Measurements from ENCODE around the gene AJM1.
"Not testable (repeated sequence)": the region's sequence is repeated elsewhere in the genome, so short reads cannot be mapped to it uniquely, and the experiment has no call there.

AJM1 gene

GRCh38 chr9:136837146-136837855 lies 5.0 kb upstream of the AJM1 start:
- CTCF ChIA-PET = interaction anchor here (1.4 kb wide), 1 partner anchor 259 kb away, joined by 3 read pairs; no protein-coding TSS in a partner anchor
- DNase-seq (ENCODE audit: extremely low spot score) = no peak

GRCh38 chr9:136837856-136838277 lies 4.4 kb upstream of the AJM1 start:
- CTCF ChIA-PET = interaction anchor here (1.4 kb wide), 1 partner anchor 258 kb away, joined by 3 read pairs; no protein-coding TSS in a partner anchor
- not testable (repeated sequence) for DNase-seq (ENCODE audit: extremely low spot score)

More at GRCh38 chr9:136837146-136837855, 5.0 kb upstream of the AJM1 start:
- POLR2A ChIA-PET = no interaction called here
- no peak for TF ChIP-seq CTCF (IDR thresholded peaks at IDR 0.05; ENCODE audit: control extremely low read depth, extremely low read depth, low read depth, missing control alignments)

GRCh38 chr9:136838314-136839228 lies 3.7 kb upstream of the AJM1 start:
- TF ChIP-seq CTCF (IDR thresholded peaks at IDR 0.05; ENCODE audit: control extremely low read depth, extremely low read depth, low read depth, missing control alignments) = no peak
- no peak for DNase-seq (ENCODE audit: extremely low spot score)
- ChIA-PET POLR2A (no interaction called here), CTCF (interaction anchor here (1.2 to 6.3 kb wide), 2 partner anchors 23 to 97 kb away, joined by 3 to 77 read pairs; no protein-coding TSS in a partner anchor)

More at GRCh38 chr9:136837856-136838277, 4.4 kb upstream of the AJM1 start:
- POLR2A ChIA-PET = not testable (repeated sequence)

DNA sequence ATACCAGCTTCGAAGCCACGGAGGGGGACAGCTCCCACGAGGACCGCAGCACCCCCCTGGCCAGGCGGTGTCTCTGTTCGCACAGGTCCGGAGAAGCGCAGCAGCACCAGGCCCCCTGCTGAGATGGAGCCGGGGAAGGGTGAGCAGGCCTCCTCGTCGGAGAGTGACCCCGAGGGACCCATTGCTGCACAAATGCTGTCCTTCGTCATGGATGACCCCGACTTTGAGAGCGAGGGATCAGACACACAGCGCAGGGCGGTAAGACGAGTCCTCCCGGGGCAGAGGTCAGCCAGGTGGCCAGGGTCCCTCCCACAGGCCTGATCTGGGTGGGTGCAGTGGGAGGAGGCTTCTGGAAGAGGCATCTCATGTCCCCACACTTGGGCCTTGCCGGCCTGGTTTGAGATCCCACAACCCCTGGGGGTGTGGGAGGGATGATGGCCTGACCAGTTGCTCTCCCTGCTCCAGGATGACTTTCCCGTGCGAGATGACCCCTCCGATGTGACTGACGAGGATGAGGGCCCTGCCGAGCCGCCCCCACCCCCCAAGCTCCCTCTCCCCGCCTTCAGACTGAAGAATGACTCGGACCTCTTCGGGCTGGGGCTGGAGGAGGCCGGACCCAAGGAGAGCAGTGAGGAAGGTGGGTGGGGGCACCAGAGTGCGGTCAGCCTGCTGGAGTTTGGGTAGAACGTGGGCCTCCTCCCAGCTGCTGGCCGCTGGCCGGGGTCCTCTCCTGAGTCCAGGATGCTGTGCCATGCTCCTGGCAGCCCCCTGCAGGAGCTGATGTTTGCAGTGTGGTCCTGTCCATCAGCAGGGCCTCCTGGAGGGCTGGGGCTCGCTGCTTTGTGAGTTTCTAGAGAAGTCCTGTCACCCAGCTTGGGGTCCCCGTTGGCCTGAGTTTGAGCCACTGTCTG lies 2.8 kb upstream of the AJM1 start:
- no peak for TF ChIP-seq CTCF (IDR thresholded peaks at IDR 0.05; ENCODE audit: control extremely low read depth, extremely low read depth, low read depth, missing control alignments)
- ChIA-PET CTCF (interaction anchor here (1.2 to 6.3 kb wide), 2 partner anchors 23 to 98 kb away, joined by 3 to 77 read pairs; no protein-coding TSS in a partner anchor), POLR2A (no interaction called here)
- no peak for DNase-seq (ENCODE audit: extremely low spot score)

- CTCF ChIA-PET = interaction anchor here (0.8 to 6.3 kb wide), 4 partner anchors 11 to 190 kb away, joined by 3 to 77 read pairs (median 16); partner anchors contain the start of genes ABCA2 and FUT7
- DNase-seq (ENCODE audit: extremely low spot score) = no peak
- TF ChIP-seq CTCF (IDR thresholded peaks at IDR 0.05; ENCODE audit: control extremely low read depth, extremely low read depth, low read depth, missing control alignments) = no peak
- POLR2A ChIA-PET = no interaction called here
Observed at GRCh38 chr9:136840140-136840876, 2.0 kb upstream of the AJM1 start.
